ENCODE results near the gene NEDD4L.

DNA sequence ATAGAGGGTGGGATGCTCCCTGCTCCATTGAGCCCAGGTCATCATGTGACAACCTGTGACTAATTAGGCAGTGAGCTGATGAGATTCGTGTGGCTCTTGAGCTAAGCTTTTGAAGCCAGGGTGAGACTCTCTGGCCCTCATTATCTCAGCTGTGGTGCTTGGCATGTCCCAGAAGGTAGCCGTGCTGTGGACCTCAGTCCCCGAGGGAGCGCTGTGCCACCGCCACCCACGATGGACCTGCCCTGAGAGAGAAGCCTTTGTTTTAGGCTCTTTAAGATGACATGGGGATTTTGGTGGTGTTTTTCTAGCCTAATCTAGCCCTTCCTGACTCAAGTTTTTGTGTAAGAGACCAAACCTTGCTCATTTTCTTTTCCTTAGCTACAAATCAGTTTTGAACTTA is 66.4 kb downstream of the NEDD4L start:
- TF ChIP-seq, protein P1, sequence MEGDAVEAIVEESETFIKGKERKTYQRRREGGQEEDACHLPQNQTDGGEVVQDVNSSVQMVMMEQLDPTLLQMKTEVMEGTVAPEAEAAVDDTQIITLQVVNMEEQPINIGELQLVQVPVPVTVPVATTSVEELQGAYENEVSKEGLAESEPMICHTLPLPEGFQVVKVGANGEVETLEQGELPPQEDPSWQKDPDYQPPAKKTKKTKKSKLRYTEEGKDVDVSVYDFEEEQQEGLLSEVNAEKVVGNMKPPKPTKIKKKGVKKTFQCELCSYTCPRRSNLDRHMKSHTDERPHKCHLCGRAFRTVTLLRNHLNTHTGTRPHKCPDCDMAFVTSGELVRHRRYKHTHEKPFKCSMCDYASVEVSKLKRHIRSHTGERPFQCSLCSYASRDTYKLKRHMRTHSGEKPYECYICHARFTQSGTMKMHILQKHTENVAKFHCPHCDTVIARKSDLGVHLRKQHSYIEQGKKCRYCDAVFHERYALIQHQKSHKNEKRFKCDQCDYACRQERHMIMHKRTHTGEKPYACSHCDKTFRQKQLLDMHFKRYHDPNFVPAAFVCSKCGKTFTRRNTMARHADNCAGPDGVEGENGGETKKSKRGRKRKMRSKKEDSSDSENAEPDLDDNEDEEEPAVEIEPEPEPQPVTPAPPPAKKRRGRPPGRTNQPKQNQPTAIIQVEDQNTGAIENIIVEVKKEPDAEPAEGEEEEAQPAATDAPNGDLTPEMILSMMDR (conservative IDR thresholded peaks at IDR 0.05 in 1 of 2, IDR thresholded peaks at IDR 0.05 in 1 of 2; ENCODE audit: extremely low read depth in 1 of 2, insufficient read depth in 1 of 2, low read depth in 1 of 2, low read length in 2 of 2), result no peak
- no peak for TF ChIP-seq EZH2 (IDR thresholded peaks at IDR 0.05; ENCODE audit: borderline replicate concordance, low read length)
